ENCODE measurements around the gene NOL6. TPM values are rescaled to one million over a fixed set of nuclear protein-coding genes. Genes with fewer than 3 reads are reported as not detected.
A peak's percentile ranks its signal among the peaks of the same experiment; 100 is the strongest.

Gene NOL6
- total RNA-seq, 6 experiments from 2014 or later = 57.9 to 69.2 (median 62.2) TPM

DNA sequence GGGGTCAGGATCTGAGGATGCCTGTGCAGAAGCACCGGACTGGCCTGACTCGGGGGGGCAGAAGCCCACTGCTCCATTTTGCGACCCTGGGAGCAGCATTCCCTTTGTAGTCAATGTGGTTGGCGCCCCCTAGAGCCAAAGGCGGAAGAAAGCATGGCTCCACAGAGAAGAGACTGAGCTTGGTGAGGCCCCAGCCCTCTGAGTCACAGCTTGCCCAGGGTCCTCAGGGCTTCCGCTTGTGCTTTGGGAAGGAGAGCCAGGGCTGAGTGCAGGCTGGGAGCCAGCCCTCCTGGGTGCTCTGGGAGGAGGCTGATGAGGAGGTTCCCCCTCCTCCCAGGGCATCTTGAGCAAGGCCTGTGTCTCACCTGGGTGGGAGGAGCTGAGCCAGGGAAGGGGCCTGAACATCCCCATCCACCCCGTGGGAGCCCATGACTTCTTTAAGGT lies 20.9 kb downstream of the NOL6 start:
- H3K27ac Mint-ChIP-seq = peak overlapping the region; percentile 81
- peak; percentile 78 for DNase-seq
- peaks cover 18% of the 10 kb centered on the region for H3K4me1 Mint-ChIP-seq (ENCODE audit: low read depth)
- peak overlapping the region; percentile 20; the same call in 1 of the 2 replicates for H3K4me3 Mint-ChIP-seq
- H3K9me3 Mint-ChIP-seq = no peaks in the 10 kb centered on the region
- peaks cover 3% of the 10 kb centered on the region for H3K27me3 Mint-ChIP-seq (ENCODE audit: insufficient read depth)
- no peaks in the 10 kb centered on the region for H3K36me3 Mint-ChIP-seq (ENCODE audit: low read depth)
- TF ChIP-seq, protein P1, sequence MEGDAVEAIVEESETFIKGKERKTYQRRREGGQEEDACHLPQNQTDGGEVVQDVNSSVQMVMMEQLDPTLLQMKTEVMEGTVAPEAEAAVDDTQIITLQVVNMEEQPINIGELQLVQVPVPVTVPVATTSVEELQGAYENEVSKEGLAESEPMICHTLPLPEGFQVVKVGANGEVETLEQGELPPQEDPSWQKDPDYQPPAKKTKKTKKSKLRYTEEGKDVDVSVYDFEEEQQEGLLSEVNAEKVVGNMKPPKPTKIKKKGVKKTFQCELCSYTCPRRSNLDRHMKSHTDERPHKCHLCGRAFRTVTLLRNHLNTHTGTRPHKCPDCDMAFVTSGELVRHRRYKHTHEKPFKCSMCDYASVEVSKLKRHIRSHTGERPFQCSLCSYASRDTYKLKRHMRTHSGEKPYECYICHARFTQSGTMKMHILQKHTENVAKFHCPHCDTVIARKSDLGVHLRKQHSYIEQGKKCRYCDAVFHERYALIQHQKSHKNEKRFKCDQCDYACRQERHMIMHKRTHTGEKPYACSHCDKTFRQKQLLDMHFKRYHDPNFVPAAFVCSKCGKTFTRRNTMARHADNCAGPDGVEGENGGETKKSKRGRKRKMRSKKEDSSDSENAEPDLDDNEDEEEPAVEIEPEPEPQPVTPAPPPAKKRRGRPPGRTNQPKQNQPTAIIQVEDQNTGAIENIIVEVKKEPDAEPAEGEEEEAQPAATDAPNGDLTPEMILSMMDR (IDR thresholded peaks at IDR 0.05) = peak; percentile 91

DNA sequence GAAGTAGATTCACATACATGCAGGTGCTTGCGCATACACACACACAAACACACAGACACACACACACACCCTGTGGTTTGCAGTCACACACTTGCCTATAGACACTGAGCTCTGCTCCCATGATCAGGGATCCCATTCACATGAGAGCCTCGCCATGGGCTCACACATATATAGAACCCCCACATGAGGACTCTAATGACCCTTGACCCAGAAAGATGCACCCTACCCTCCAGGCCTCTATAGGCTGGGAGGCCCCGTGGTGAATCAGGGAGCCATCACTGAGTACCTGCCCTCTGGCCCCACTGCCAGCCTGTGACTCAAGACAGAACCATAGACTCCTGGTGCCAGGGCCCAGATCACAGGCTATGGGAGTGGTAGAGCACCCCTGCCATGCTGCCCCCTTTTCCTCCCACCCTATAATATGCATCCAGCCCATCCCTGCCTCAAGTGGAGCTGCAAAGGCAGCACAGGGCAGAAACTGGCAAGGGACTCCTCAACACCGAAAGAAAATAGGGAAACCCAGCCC lies 23.0 kb downstream of the NOL6 start:
- no peaks in the 10 kb centered on the region for H3K9me3 Mint-ChIP-seq
- peaks cover 11% of the 10 kb centered on the region for H3K27me3 Mint-ChIP-seq (ENCODE audit: insufficient read depth)
- no peak overlapping the region for H3K4me3 Mint-ChIP-seq
- H3K27ac Mint-ChIP-seq = no peak overlapping the region
- H3K36me3 Mint-ChIP-seq (ENCODE audit: low read depth) = no peaks in the 10 kb centered on the region
- TF ChIP-seq, protein P1 (IDR thresholded peaks at IDR 0.05) = no peak
- DNase-seq = no peak
- peaks cover 31% of the 10 kb centered on the region for H3K4me1 Mint-ChIP-seq (ENCODE audit: low read depth)

DNA sequence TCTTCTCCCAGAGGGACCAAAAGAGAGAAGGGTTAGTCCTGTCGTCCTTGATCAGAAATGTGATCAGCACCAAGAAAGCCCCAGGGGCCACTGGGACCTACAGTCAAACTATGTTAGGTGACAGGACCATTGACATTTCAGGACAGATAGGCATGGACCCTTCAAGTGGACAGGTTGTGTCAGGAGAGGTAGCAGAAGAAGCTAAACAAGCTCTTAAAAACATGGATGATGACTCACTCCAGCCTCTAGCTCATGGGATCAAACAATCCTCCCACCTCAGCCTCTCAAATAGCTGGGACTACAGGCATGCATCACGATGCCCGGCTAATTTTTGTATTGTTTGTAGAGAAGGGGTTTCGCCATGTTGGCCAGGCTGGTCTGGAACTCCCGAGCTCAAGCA lies 24.0 kb downstream of the NOL6 start:
- Mint-ChIP-seq H3K9me3 (no peaks in the 10 kb centered on the region), H3K4me3 (no peak overlapping the region), H3K4me1 (ENCODE audit: low read depth) (peaks cover 31% of the 10 kb centered on the region), H3K36me3 (ENCODE audit: low read depth) (no peaks in the 10 kb centered on the region), H3K27me3 (ENCODE audit: insufficient read depth) (peaks cover 11% of the 10 kb centered on the region), H3K27ac (no peak overlapping the region)
- DNase-seq = no peak
- TF ChIP-seq, protein P1 (IDR thresholded peaks at IDR 0.05) = no peak

DNA sequence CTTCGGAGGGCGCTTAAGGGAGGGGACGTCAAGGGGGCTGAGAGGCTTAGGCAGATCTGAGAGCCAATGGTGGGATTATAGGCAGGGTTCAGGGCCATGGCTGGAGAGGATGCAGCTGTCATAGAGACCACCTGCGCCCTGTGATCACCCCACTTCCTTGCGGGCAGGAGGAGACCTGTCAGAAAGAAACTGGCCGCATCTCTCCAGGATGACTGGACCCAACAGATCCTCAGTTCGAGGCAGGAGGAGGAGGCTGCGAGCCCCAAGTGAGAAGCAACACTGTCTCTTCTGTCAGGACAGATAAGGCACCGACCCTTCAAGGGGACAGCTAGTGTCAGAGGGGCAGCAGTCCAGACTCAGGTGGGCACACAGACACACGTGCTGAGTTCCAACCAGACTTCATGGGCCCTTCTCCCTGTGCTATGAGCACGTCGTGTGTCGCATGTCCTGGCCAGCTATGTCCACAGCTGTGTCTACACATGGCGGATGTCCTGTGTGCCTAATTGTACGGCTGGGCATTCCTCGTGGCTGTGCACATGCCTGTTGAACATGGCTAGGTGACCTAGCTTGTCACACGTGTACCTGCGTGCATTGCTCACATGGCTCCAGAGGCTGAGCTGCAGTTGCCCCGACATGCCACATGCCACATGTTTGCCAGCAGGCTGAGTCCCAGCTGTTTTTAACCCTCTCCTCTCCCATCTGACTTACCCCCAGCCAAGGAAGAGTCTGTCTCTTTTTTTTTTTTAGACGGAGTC lies 25.7 kb downstream of the NOL6 start:
- Mint-ChIP-seq H3K9me3 (no peaks in the 10 kb centered on the region), H3K27ac (no peak overlapping the region), H3K27me3 (ENCODE audit: insufficient read depth) (peaks cover 14% of the 10 kb centered on the region), H3K4me1 (ENCODE audit: low read depth) (peaks cover 25% of the 10 kb centered on the region), H3K36me3 (ENCODE audit: low read depth) (no peaks in the 10 kb centered on the region), H3K4me3 (peak overlapping the region; percentile 84)
- TF ChIP-seq, protein P1 (IDR thresholded peaks at IDR 0.05) = no peak
- no peak for DNase-seq

DNA sequence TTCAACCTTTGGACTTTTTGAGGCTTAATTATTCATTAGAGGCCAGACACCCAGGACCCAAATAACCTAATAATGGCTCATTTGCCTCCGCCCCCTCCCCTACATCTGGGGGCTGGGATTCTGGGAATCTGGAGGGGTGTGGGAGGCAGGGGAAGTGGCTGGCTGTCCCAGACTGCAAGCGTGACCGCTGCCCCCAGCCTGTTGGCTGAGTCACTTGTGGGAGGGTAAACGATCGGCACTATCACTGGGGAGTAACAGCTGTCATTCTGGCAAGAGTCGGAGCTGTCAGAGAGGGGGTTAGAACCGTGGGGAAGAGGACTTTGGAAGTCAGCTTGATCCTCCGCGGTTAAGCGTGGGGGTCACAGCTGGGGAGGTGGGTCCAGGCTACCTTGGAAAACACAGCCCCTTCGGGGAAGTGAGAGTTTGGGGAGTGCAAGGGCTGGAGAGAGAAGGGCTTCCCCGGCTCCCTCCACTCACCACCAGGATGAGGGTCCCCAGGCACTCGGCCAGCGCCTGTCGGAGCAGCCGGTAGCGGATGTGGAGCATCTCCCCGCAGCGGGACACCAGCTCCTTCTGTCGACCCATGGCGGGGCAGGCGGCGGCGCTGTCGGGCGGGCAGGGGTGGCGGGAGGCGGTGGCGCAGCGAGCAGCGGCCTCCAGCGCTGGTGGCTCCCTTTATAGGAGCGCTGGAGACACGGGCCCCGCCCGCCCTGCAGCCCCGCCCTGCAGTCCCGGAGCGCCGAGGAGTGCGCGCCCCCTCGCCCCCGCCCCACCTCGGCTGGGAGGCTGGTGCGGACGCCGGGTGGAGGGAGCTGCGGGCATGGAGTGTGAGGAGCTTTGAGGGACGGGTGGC lies 26.6 kb downstream of the NOL6 start, which contains the start of gene AQP3:
AQP3 (minus strand) TSS at position 648 of the 853 bp plus-strand sequence; CDS start at position 585, 63 bp downstream.
- Mint-ChIP-seq H3K4me1 (ENCODE audit: low read depth) (peaks cover 18% of the 10 kb centered on the region), H3K27me3 (ENCODE audit: insufficient read depth) (peaks cover 14% of the 10 kb centered on the region), H3K27ac (peak within 1 kb of the TSS; percentile 46), H3K4me3 (peak within 1 kb of the TSS; percentile 84), H3K9me3 (no peaks in the 10 kb centered on the region), H3K36me3 (ENCODE audit: low read depth) (no peaks in the 10 kb centered on the region)
- peak; percentile 20 for DNase-seq
- TF ChIP-seq, protein P1 (IDR thresholded peaks at IDR 0.05) = peak; percentile 65
